Stimulated activated CD4-positive, alpha-beta T cell treated with anti-CD3 and anti-CD28 coated beads, Interleukin-15, amount 100 ng/mL, for 1 hour (primary cell): ENCODE data around the gene HSPBP1.

Source experiments
- DNase-seq, 2 donors: peaks; one replicate each; pipeline ENCODE4 v3.0.0-alpha.2; 2020; ENCODE audit warnings: low read depth in 1 of 2, low spot score in 1 of 2

HSPBP1 gene

DNA sequence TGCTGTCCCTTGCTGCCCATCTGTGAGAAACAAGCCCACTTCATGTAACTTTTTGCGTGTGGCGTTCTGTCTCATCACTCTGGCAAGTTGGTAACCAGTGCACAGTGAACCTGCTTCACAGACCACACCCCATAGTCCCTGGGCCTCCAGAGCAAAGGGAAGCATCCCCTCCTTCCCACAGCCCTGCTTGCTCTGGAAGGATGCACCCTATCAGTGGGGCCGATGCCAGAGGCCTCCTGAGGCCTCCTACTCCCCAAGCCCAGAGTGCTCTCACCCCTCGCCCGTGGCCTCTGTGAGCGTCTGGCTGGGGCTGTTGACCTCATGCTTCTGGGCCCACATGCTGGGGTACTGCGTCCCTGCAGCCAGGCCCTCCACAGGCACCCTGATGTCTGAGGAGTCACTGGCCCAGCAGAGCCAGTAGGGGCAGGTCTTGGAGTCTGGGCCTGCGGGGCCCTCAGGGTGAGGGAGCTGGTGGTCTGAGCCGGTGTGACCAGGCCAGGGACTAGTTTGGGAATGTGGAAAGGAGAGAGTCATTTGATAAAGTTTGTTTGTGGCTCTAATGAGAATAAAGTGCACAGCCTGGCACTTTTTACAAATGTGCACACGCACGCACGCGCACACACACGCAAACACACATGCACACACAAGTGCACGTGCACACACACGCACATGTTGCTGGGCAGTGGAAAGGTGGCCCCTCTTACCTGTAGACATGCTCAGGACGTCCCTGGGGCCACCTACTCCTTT is 56.4 kb downstream of the HSPBP1 start:
- DNase-seq: no peak

DNA sequence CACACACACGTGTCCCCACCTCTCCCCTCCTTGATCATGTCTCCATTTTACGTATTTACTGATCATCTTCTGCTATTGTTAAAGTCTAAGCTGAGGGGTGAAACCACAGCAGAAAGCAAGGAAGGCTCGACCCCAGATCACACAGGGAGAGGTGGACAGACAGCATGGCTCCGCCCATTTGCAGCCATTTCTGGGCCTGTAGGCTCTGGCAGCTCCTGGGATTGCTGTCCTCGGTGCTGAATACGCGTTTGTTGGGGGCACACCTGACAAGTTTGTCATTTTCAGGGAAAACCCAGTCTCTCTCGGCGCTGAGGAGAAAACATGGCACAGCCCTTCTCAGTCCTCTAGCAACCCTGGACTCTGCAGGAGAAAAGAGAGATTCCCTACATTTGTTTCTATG is 59.4 kb downstream of the HSPBP1 start:
- DNase-seq: no peak

DNA sequence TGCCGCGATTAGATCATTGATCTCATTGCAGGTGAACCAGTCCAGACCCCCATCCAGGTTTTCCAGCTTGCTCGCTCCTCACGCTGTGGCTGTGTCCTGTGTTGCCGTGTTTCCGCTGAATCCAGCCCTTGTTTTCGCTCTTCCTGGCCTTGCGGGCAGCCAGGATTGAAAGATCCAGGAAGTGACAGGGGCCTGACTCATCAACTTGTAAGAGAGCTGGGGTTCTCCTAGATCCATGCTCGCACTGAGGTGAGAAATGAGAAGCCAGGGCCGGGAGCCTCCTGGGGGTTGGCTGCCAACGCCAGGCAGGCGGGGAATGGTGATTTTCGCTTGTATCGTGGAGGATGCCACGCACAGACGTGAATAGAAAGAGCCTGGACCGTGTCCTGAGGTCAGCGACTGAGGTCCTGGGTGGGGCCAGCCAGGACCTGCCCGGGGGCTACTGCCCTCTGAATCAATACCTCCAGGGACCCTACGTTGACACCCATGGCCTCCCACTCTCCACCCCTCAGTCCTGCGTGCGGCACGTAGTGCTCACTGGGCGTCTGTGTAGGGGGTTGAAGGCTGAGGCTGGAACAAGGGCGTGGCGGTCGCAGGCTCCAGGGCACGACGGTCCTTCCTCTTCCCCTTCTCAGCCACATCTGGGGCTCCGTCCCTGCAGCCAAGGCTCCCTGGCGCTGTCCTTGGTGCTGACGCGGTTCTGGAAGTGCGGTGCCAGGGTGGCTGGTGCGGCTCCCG is 63.3 kb downstream of the HSPBP1 start:
- DNase-seq: peak in 1 of 2 donors; percentile 26

DNA sequence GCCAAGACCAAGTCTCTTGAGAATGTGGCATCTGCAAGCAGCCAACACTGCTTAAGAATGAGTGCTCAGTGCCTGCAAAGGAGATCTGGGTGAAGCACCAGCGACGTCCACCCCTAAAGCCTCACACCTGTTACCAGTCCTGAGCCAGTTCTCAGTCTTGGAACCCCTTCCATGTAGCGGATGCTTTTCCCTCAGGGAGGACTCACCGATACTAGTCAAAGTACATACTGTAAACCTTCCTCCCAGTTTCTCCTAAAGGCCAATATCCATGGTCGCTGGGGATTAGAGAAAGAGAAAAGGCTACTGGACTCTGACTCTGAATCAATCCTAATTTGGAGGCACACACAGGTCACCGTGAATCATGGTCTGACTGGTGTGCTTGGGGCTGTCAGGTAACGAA is 66.4 kb downstream of the HSPBP1 start:
- no peak for DNase-seq

DNA sequence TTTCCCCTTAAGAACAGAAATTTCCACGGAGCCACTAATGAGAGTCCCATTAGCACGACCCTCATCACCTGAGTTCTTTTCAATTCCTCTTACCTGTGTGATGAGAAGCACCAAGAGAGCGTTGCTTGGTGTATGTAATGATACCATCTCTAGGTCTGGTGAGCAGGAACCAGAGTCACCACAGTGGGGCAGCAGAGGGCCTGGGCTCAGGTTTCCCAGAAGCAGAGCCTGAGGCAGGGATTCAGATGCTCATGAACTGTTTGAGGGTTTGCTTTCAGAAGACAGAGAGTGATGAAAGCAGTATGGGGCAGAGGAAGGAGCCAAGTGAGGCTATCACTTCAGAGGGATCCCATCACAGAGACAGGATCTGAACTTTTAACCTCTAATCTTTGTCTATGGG is 67.5 kb downstream of the HSPBP1 start:
- no peak for DNase-seq
